ENCODE results near the gene PLEKHA7.

PLEKHA7 gene

GRCh38 chr11:16843294-16843693 lies 170.9 kb downstream of the PLEKHA7 start:
- DNase-seq (ENCODE audit: low read depth, low spot score) = no peak

DNA sequence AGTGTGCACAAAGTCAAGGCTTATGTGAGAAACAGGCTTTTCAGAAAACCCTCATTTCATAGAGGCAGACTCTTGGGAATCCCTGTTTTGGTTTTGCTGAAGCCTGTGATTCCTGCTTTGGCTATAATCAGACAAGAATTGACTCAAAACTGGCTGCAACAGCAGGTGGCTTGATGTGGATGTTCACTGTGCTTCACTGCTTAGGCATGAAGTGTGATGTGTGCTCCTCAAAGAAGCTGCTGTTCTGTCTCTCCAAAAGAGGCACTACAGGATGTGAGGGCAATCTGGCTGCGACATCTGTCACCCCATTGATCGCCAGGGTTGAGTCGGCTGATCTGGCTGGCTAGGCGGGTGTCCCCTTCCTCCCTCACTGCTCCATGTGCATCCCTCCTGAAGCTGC lies 172.2 kb downstream of the PLEKHA7 start:
- no peak for DNase-seq (ENCODE audit: low read depth, low spot score)

GRCh38 chr11:16841481-16841880 lies 172.7 kb downstream of the PLEKHA7 start:
- DNase-seq (ENCODE audit: low read depth, low spot score) = no peak

- DNase-seq (ENCODE audit: low read depth, low spot score) = no peak
These were observed 173.3 kb downstream of the PLEKHA7 start for GRCh38 chr11:16840951-16841350.

DNA sequence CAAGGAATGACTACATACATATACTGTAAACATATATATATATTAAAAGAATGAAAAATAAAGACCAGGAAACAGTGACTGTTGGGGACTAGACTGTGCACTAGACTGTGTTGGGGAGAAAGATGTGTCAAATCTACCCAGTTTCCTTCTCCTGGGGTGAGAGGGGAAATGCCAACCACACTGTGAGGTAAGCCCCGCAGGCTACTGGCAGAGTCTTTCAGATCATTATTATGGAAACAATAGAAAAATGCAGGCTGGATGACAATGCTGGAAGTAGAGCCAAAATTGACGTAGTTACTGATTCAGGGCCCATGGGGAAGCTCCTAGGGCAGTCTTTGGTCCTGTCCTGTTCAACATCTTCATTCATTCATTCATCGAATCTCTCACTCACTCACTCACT lies 174.4 kb downstream of the PLEKHA7 start:
- DNase-seq (ENCODE audit: low read depth, low spot score) = no peak

- DNase-seq (ENCODE audit: low read depth, low spot score) = no peak
These were observed 179.8 kb downstream of the PLEKHA7 start for GRCh38 chr11:16834384-16834783.

DNA sequence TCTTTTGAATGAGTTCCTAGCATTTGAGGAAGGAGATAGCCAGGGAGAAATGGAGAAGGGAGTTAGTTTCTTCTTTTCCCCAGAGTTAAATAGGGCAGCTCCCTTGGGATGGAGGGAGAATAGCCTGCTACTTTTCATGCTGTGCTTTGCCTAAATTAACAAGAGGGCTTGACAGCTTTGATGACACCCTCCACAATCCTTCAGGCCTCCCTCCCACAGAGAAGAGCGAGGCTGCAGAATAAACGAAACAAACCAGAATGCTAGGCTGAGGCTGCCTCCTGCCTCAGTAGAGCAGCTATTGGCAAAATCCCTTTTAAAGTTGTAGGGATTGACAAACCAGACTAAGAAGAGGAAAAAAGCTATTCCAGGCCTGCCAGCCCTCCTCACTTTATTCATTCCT lies 181.2 kb downstream of the PLEKHA7 start:
- DNase-seq (ENCODE audit: low read depth, low spot score) = peak; percentile 22

- no peak for DNase-seq (ENCODE audit: low read depth, low spot score)
These were observed 182.0 kb downstream of the PLEKHA7 start for GRCh38 chr11:16832193-16832539.

- no peak for DNase-seq (ENCODE audit: low read depth, low spot score)
These were observed 182.7 kb downstream of the PLEKHA7 start for GRCh38 chr11:16831316-16832192.

DNA sequence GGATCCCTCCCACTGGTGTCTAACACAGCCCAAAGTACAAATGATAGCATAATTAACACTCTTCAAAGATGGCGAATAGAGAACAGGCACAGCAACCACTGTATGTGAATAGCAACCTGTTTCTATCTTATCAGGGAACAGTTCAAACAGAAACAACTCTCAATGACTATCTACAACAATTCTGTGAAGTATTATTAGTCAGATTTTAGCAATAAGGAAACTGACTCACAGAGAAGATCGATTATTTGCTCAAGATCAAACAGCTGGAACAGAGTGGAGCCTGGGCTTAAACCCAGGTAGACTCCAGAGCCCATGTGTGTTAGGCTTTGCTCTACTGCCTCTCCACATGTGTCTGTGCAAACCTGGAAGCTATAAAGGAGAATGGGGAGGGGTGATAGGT lies 187.1 kb downstream of the PLEKHA7 start:
- no peak for DNase-seq (ENCODE audit: low read depth, low spot score)

- no peak for DNase-seq (ENCODE audit: low read depth, low spot score)
These were observed 188.2 kb downstream of the PLEKHA7 start for GRCh38 chr11:16825968-16826367.

DNA sequence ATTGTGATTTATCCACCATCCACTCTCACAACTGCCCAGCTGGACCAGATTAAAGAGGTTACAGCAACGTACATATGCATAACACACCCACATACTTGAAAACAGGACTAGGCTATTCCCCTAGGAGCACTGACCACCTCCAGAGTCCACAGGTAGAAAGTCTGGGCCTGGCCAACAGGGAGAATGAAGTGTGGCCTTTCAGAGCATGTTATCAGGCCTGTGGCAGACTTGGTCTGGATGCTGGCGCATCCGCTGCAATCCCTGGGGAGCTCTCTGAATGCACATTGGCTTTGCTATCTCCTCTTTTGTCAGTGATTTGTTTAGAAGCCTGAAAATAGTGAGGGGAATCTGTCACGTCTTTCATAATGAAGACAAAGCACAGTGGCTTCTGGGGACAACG lies 189.1 kb downstream of the PLEKHA7 start:
- peak; percentile 25 for DNase-seq (ENCODE audit: low read depth, low spot score)

DNA sequence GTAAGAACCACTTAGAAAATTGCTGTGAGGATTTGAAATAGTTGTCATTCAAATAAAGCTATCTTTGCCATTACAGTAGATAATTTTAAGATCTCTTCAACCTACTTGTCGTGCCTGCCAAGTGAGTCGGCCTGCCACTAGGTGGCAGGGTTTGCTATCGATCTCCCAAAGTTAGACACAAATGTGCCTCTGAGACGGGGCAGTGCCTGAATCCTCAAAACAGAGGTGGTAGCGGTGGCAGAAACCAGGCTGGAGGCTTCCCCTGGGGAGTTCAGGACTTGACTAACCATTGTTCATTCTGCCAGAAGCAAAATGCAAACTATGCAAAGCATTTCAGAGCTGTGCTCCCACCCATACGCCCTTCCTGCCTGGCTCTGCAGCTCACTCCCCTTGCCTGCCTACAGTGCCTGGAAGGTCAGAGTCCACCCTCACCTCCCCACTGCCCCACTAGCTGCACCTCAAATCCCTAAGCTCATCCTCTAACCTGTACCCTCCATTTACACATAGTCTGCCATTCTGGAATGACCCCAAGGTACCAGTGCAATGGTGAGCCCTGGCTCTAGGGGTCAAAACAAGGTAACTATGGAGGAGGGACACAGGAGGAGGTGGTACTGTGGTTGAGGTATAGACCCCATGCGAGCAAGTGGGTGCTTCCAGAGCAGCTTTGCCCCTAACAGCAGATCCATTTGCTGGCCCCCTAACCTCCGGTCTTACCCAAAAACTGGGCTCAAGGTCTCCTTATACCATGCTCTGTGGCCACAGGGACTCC lies 193.7 kb downstream of the PLEKHA7 start:
- DNase-seq (ENCODE audit: low read depth, low spot score) = peak; percentile 96

DNA sequence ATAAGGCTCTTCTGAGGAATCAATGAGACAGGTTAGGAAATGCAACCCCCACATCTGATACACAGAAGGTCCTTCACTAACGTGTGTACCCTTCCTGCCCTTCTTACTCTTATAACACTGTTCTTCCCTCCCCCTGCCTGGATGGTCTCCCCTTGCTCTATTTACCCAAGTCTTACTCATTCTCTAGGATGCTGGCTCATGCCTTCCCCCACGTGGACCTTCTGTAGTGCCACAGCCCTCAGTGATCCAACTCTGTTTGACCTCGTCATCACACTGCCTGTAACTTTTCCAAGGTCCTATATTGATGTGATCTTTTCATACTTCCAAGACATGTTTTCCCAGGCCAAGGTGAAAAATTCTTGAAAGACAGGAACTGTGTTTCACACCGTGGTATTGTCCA lies 195.9 kb downstream of the PLEKHA7 start:
- no peak for DNase-seq (ENCODE audit: low read depth, low spot score)

DNA sequence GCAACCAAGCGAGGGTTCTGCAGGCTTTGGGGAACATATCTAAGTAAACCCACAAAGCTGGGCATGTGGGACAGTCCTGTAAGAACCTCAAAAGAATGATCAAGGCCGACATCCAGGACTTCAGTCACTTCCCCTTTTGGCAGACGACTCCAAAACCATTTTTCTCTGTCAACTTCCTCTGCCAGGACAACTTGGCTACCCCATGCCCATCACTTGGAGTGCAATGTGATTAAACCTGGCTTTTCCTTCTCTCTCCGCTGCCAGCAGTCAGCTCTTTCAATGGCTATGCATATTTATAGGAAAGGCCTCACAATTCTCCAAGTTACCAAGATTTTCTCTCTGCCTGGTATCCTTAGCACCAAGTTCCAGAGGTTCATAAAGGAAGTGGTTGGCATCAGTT lies 196.9 kb downstream of the PLEKHA7 start:
- no peak for DNase-seq (ENCODE audit: low read depth, low spot score)

DNA sequence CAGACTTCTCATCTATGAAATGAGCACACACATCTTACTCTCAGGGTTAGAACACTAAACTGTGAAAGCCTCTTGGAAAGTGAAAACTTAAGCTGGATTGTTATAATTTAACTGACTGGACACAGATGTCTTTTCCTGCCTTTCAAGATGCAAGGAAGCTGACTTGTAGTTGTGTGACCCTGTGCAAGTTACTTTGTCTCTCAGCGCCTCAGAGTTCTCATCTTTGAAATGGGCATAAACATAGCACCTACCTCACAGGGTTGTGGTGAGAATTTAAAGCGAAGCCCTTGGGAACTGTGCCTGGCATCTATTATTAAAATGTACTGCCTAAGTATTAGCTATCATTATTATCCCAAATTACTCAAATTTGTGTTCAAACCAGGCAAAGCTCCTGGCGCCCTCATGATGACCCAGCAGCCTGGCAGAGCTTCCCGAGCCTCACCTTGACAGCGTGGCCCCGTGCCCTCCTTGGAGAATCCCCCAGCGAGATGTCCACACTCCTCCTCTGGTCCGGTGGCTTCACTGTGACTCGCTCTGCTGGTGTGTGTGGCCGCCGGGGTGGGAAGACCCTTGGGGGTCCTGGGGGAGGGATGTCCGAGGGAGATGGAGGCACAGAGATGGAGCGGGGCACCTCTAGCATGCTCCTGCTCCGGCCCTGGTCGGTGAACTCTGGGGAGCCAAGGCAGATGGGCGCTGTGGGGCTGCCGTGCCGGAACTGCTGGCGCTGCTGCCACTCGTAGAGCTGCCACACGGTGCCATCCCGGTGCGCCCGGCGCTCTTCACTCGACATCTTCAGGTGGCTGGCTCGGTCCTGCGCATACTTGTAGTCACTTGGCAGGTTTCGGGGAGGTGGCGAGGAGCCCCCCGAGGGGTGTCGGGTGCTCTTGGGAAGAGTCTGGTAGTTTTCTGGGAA lies 197.6 kb downstream of the PLEKHA7 start:
- no peak for DNase-seq (ENCODE audit: low read depth, low spot score)

DNA sequence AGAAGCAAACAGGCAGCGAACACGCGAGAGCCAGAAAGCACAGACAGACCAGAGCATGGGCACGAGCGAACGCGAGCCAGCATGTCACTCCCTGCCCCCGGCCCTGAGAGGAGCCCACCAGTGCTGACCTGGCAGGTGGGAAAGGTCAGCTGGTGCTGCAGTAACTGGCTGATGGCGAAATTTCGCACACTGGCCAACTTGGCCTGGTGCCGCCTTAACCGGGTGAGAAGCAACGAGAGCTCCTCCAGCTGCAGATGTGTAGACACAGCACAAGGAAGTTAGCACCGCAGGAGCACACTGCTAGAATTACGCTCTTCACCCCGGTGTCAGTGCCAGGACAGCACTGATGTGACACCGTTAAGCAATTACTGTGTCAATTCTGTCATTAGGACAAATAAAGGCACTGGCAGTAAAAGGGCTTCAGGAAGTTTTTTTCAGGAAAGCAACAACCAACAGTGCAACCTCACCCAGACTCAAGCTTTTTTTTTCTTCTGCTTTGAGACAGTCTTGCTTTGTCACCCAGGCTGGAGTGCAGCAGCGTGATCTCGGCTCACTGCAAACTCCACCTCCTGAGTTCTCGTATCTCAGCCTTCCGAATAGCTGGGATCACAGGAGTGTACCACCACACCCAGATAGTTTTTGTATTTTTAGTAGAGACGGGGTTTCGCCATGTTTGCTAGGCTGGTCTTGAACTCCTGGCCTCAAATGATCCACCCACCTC lies 199.0 kb downstream of the PLEKHA7 start:
- DNase-seq (ENCODE audit: low read depth, low spot score) = no peak

DNA sequence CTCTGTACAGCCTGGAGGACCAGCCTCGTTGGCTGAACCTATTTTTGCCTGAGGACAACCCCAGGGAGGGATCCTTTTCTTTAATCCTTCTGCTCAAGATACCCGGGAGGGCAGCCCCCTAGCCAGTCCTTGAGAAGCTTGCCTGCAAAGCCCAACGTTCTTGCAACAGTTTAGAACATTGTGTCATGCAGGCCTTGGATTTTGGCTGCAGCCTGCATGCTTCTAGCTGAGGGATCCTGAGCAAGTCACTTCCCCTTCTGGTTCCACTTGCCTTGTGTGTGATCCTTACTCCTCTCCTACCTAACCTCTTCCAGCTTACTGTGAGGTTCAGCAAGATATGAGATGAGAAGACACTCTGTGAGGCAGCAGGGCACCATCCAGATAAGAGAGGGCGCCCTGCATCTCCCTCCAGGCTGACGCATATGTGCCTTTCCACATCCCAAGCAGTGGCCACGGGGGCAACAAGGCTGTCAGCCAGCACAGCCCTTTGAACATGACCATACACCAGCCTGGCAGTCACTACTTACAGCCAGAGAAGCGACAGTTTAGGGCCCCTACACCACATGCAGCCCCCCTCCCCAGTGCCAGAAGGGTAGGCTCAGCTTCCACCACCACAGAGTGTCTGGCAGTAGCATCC lies 199.7 kb downstream of the PLEKHA7 start:
- no peak for DNase-seq (ENCODE audit: low read depth, low spot score)

DNA sequence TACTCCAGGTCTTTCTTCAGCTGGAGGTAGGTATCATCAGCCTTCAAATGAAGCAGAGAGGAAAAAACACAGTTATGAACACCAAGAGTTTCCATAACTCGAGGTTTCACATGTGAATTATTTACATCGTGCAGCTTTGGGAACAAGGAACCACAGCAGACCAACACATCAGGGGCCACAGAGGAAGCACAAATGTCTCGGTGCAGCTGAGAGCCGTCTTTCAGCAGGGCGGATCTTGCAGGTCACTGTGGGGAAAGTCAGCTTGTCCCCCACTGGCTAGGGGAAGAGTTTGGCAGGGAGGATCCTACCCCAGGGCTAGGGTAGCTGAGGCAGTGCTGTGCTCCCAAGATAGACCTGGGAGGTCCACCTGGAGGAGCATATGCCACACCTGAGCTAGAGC lies 201.1 kb downstream of the PLEKHA7 start:
- DNase-seq (ENCODE audit: low read depth, low spot score) = no peak

DNA sequence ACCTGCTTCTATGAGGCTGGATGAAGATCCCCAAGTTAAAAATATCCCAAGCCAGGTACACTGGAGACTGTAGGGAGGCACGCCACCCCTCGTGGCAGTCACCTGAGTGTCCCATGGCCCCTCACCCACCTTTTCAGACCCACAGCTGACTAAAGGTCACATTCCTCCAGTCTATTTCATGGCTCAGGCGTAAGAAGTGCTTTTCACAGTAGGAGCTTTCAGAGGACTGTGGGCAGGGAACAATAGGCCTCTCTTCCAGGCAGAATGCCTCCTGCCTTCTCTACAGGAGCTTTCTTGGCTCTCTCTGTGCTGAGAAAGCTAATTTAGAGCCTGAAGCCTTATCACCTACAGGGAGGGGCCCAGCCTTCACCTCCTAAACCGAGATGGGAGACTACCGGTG lies 201.9 kb downstream of the PLEKHA7 start:
- no peak for DNase-seq (ENCODE audit: low read depth, low spot score)

Measured in ELF-1 (cell line).